MCF 10A (cell line): ENCODE data around the gene POLR1D. TPM values are rescaled to one million over a fixed set of nuclear protein-coding genes. Genes with fewer than 3 reads are reported as not detected.

Experiments
- BruUV-seq: library from RNA; stranded (reverse); fragments of 400-500 nt; replicated peaks from 2 replicates; lab custom pipeline; 2021; lab: Mats Ljungman, UMichigan
- CTCF ChIA-PET: fragments of 300-600 bp; sonication (Branson Sonifier 250); formaldehyde crosslinking; extraction: SDS; loops from one replicate; lab custom pipeline; 2021; ENCODE audit warnings: antibody characterized with exemption, inconsistent platforms; lab: Yijun Ruan, JAX
- POLR2A ChIA-PET: fragments of 300-600, 350-650 bp; sonication (Branson Sonifier 250); formaldehyde crosslinking; extraction: SDS; loops from one replicate; lab custom pipeline; 2020; ENCODE audit warnings: antibody characterized with exemption, inconsistent platforms; lab: Yijun Ruan, JAX
- DNase-seq: peaks from one replicate; pipeline ENCODE4 v3.0.0-alpha.2; 2018; ENCODE audit not compliant: unreplicated experiment
- H3K27ac Mint-ChIP-seq: one replicate; pipeline ENCODE4 v1.8.0; 2022; ENCODE audit warnings: mild to moderate bottlenecking, low read depth, mixed read lengths; ENCODE audit not compliant: unreplicated experiment
- H3K27me3 Mint-ChIP-seq: one replicate; pipeline ENCODE4 v1.8.0; 2022; ENCODE audit warnings: mixed read lengths; ENCODE audit not compliant: insufficient read depth, unreplicated experiment
- H3K36me3 Mint-ChIP-seq: one replicate; pipeline ENCODE4 v1.8.0; 2022; ENCODE audit warnings: mild to moderate bottlenecking, moderate library complexity, mixed read lengths; ENCODE audit not compliant: insufficient read depth, unreplicated experiment
- H3K4me1 Mint-ChIP-seq: one replicate; pipeline ENCODE4 v1.8.0; 2022; ENCODE audit warnings: mixed read lengths; ENCODE audit not compliant: insufficient read depth, unreplicated experiment
- H3K4me3 Mint-ChIP-seq: one replicate; pipeline ENCODE4 v1.8.0; 2022; ENCODE audit warnings: mild to moderate bottlenecking, moderate library complexity, mixed read lengths; ENCODE audit not compliant: unreplicated experiment
- H3K9me3 Mint-ChIP-seq: one replicate; pipeline ENCODE4 v1.8.0; 2022; ENCODE audit warnings: mixed read lengths; ENCODE audit not compliant: unreplicated experiment
- intact Hi-C: fragments of 100-400 bp; cut with micrococcal nuclease; formaldehyde crosslinking; loops from 2 replicates; pipeline ENCODE4 v1.14.1; 2022
- total RNA-seq: library from RNA; stranded (reverse); gene quantifications from 2 replicates; pipeline ENCODE4 v1.2.3, GENCODE V29; 2022
- TF ChIP-seq, protein P1 (sequence below): fragments of 200-600 bp; IDR thresholded peaks from one replicate; pipeline ENCODE4 v1.8.0; 2022; ENCODE audit warnings: antibody characterized with exemption, mild to moderate bottlenecking; ENCODE audit not compliant: unreplicated experiment

POLR1D gene
- total RNA-seq, 1 experiment from 2014 or later = 146 TPM

DNA sequence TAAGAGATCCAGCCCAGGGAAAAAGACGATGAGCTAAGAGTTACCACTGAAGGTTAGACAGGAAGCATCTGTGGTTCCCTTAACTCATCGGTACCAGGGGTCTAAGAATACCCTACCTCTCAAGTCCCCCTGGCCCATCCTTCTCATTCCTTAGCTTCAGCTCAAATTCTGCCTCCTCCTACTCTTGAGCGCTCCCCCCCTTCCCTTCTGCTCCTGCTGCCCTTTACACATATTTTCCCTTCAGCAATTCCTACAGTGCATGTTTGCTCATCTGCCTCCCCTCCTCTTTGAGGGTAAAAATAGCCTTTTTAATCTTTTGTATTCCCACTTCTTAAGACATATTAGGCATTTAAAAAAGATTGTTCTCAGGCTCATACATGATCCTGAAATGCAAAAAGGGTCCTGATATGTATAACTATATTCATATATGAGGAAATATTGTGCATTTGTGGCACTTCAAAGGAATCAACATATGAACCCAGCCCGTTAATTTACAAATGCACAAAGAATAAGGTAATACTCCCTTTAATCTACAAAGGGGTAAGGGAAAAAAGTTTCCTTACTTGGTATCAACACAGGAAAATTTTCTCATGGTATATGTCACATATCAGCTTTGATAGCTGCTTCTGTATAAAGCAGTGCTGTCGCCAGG is 34.5 kb upstream of the POLR1D start:
- ChIA-PET POLR2A (interaction anchor here (1.3 to 2.9 kb wide), 2 partner anchors 33 to 35 kb away, joined by 4 to 18 read pairs; partner anchors contain the start of genes LNX2 and POLR1D), CTCF (interaction anchor here (0.7 kb wide), 1 partner anchor 79 kb away, joined by 3 read pairs; no protein-coding TSS in a partner anchor)
- Mint-ChIP-seq H3K9me3 (no peaks in the 10 kb centered on the region), H3K4me1 (peaks cover 6% of the 10 kb centered on the region), H3K27me3 (no peaks in the 10 kb centered on the region), H3K27ac (no peak overlapping the region), H3K4me3 (no peak overlapping the region), H3K36me3 (no peaks in the 10 kb centered on the region)
- intact Hi-C loops = no loop called here
- TF ChIP-seq, protein P1, sequence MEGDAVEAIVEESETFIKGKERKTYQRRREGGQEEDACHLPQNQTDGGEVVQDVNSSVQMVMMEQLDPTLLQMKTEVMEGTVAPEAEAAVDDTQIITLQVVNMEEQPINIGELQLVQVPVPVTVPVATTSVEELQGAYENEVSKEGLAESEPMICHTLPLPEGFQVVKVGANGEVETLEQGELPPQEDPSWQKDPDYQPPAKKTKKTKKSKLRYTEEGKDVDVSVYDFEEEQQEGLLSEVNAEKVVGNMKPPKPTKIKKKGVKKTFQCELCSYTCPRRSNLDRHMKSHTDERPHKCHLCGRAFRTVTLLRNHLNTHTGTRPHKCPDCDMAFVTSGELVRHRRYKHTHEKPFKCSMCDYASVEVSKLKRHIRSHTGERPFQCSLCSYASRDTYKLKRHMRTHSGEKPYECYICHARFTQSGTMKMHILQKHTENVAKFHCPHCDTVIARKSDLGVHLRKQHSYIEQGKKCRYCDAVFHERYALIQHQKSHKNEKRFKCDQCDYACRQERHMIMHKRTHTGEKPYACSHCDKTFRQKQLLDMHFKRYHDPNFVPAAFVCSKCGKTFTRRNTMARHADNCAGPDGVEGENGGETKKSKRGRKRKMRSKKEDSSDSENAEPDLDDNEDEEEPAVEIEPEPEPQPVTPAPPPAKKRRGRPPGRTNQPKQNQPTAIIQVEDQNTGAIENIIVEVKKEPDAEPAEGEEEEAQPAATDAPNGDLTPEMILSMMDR = no peak
- BruUV-seq = no TSS peak
- DNase-seq = no peak

DNA sequence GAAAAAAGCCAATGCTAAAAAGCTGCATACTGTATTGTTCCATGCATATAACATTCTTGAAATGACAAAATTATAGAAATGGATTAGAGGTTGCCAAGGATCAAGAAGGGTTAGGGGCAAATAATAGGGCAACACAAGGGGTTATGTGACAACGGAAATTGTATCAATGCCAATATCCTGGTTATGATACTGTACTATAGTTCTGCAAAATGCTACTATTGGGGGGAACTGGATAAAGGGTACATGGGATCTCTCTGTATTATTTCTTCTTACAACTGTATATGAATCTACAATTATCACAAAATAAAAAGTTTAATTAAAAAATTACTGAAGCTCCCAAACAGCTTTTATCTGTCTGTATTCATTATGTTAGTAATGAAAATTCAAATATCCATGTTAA is 33.3 kb upstream of the POLR1D start:
- ChIA-PET POLR2A (interaction anchor here (0.6 to 1.2 kb wide), 5 partner anchors 33 to 238 kb away, joined by 3 to 6 read pairs (median 3); partner anchors contain the start of gene POLR1D), CTCF (no interaction called here)
- no peak overlapping the region for H3K27ac Mint-ChIP-seq
- no peak for DNase-seq
- BruUV-seq = no TSS peak
- H3K4me3 Mint-ChIP-seq = no peak overlapping the region
- intact Hi-C loops = no loop called here
- H3K9me3 Mint-ChIP-seq = no peaks in the 10 kb centered on the region
- peaks cover 6% of the 10 kb centered on the region for H3K4me1 Mint-ChIP-seq
- TF ChIP-seq, protein P1 = no peak
- H3K36me3 Mint-ChIP-seq = no peaks in the 10 kb centered on the region
- H3K27me3 Mint-ChIP-seq = no peaks in the 10 kb centered on the region

DNA sequence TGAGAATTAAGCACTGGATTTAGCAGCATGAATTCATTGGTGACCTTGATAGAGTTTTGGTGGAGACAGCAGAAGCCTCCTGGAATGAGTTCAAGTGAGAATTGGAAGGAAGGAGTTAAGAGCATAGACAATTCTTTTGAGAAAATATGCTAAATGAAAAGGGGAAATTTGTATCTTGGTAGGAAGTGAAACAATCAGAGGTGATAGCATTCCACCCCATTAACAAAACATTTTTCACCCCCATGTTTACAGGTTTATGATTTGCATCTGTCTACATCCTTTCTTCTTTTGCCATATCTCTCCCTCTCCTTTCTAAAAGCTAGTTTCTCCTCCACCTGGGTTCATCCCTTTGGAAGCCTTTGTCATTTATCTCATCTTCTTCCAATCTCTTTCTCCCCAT is 28.8 kb upstream of the POLR1D start:
- H3K9me3 Mint-ChIP-seq = no peaks in the 10 kb centered on the region
- BruUV-seq = no TSS peak
- TF ChIP-seq, protein P1 = no peak

DNA sequence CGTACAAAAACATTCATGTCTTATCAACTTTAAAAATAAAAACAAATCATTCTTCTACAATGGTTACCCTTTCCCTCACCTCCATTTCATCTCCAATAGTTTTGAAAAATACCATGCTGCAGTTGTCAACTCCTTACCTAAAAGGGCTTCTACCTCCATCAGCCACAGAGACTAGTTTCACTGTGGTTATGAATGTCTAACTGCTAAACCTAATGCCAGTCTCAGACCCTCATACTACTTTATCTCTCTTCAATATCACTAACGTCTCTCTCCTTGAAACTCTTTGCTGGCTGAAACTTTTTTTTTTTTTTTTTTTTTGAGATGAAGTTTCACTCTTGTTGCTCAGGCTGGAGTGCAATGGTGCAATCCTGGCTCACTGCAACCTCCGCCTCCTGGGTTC is 28.4 kb upstream of the POLR1D start:
- H3K4me3 Mint-ChIP-seq = no peak overlapping the region
- no peaks in the 10 kb centered on the region for H3K4me1 Mint-ChIP-seq

More for the DNA sequence above, 28.8 kb upstream of the POLR1D start:
- Mint-ChIP-seq H3K27me3 (no peaks in the 10 kb centered on the region), H3K36me3 (no peaks in the 10 kb centered on the region), H3K27ac (no peak overlapping the region), H3K4me3 (no peak overlapping the region), H3K4me1 (no peaks in the 10 kb centered on the region)
- ChIA-PET POLR2A (interaction anchor here (0.7 to 2.3 kb wide), 2 partner anchors 9 to 12 kb away, joined by 3 to 11 read pairs; no protein-coding TSS in a partner anchor), CTCF (interaction anchor here (0.8 kb wide), 1 partner anchor 10 kb away, joined by 3 read pairs; no protein-coding TSS in a partner anchor)
- DNase-seq = no peak
- intact Hi-C loops = no loop called here

More for the DNA sequence above, 28.4 kb upstream of the POLR1D start:
- DNase-seq = no peak
- H3K27ac Mint-ChIP-seq = no peak overlapping the region
- no TSS peak for BruUV-seq
- CTCF ChIA-PET = interaction anchor here (0.8 kb wide), 1 partner anchor 9 kb away, joined by 3 read pairs; no protein-coding TSS in a partner anchor
- no peaks in the 10 kb centered on the region for H3K27me3 Mint-ChIP-seq
- TF ChIP-seq, protein P1 = no peak
- H3K36me3 Mint-ChIP-seq = no peaks in the 10 kb centered on the region
- POLR2A ChIA-PET = interaction anchor here (0.7 to 2.3 kb wide), 2 partner anchors 8 to 12 kb away, joined by 3 to 11 read pairs; no protein-coding TSS in a partner anchor
- no peaks in the 10 kb centered on the region for H3K9me3 Mint-ChIP-seq
- intact Hi-C loops = no loop called here
